CD14-positive monocyte (primary cell): ENCODE results near the gene NANOS3. TPM values are rescaled to one million over a fixed set of nuclear protein-coding genes. Genes with fewer than 3 reads are reported as not detected.

Experiments
- DNase-seq, 3 donors: peaks; one replicate each; pipeline ENCODE4 v3.0.0-alpha.2; 2011 to 2022
- H2AFZ ChIP-seq: 2 replicates; pipeline ENCODE4 v1.6.0; 2012; ENCODE audit warnings: mild to moderate bottlenecking, low read depth, low read length, inconsistent platforms; ENCODE audit not compliant: insufficient read depth, poor library complexity, severe bottlenecking
- H3K27ac ChIP-seq, 2 donors: 1 replicate in 1 of 2; 2 replicates in 1 of 2; pipeline ENCODE4 v1.5.1; 2012 to 2013; ENCODE audit warnings: low read length in 2 of 2, control low read depth in 1 of 2, inconsistent platforms in 1 of 2, low read depth in 1 of 2, mild to moderate bottlenecking in 1 of 2
- H3K27me3 ChIP-seq, 2 donors: one replicate each; pipeline versions ENCODE4 v1.6.0 to v1.6.1; 2011 to 2013; ENCODE audit warnings: low read length in 2 of 2; ENCODE audit not compliant: control insufficient read depth in 2 of 2, insufficient read depth in 2 of 2
- H3K36me3 ChIP-seq, 2 donors: replicated peaks in 1 of 2; 1 replicate in 1 of 2; 2 replicates in 1 of 2; pipeline versions ENCODE4 v1.5.1 to v1.6.1; 2012 to 2013; ENCODE audit warnings: low read length in 2 of 2, control low read depth in 1 of 2, inconsistent platforms in 1 of 2, mild to moderate bottlenecking in 1 of 2; ENCODE audit not compliant: insufficient read depth in 2 of 2, control insufficient read depth in 1 of 2
- H3K4me1 ChIP-seq, 2 donors: 1 replicate in 1 of 2; 2 replicates in 1 of 2; pipeline versions ENCODE4 v1.5.1 to v1.6.1; 2012 to 2013; ENCODE audit warnings: low read length in 2 of 2, control low read depth in 1 of 2, inconsistent platforms in 1 of 2, mild to moderate bottlenecking in 1 of 2, moderate library complexity in 1 of 2; ENCODE audit not compliant: insufficient read depth in 2 of 2, control insufficient read depth in 1 of 2
- H3K4me2 ChIP-seq: replicated peaks from 2 replicates; pipeline ENCODE3; 2012; ENCODE audit warnings: low read length, moderate library complexity, mild to moderate bottlenecking; ENCODE audit not compliant: poor library complexity, severe bottlenecking; ENCODE audit errors: extremely low read depth
- H3K4me3 ChIP-seq, 3 experiments: fragments of 200-600 bp in 1 of 3; sonication (generic) in 1 of 3; replicated peaks in 1 of 3; 1 replicate in 2 of 3; 2 replicates in 1 of 3; pipeline ENCODE4 v1.5.1; 2011 to 2013; ENCODE audit warnings: low read length in 3 of 3, mild to moderate bottlenecking in 3 of 3, control low read depth in 2 of 3, low read depth in 2 of 3, inconsistent platforms in 1 of 3, moderate library complexity in 1 of 3
- H3K79me2 ChIP-seq: 2 replicates; pipeline ENCODE4 v1.6.0; 2012; ENCODE audit warnings: mild to moderate bottlenecking, control low read depth, inconsistent platforms, low read length, moderate library complexity; ENCODE audit not compliant: insufficient read depth
- H3K9ac ChIP-seq: 2 replicates; pipeline ENCODE4 v1.6.0; 2017; ENCODE audit warnings: low read length, mild to moderate bottlenecking; ENCODE audit not compliant: insufficient read depth, poor library complexity, severe bottlenecking
- H3K9me3 ChIP-seq, 2 donors: replicated peaks in 1 of 2; 1 replicate in 1 of 2; 2 replicates in 1 of 2; pipeline versions ENCODE4 v1.5.1 to v1.6.1; 2012 to 2013; ENCODE audit warnings: low read length in 2 of 2, control low read depth in 1 of 2; ENCODE audit not compliant: control insufficient read depth in 1 of 2, insufficient read depth in 1 of 2
- H4K20me1 ChIP-seq: 2 replicates; pipeline ENCODE4 v1.6.0; 2012; ENCODE audit warnings: mild to moderate bottlenecking, low read length, control low read depth, moderate library complexity; ENCODE audit not compliant: insufficient read depth
- H3K27ac Mint-ChIP-seq, 7 donors: one replicate each; pipeline ENCODE4 v1.8.0; 2020; ENCODE audit warnings: mild to moderate bottlenecking in 7 of 7, mixed read lengths in 7 of 7, moderate library complexity in 6 of 7, inconsistent platforms in 2 of 7
- H3K27me3 Mint-ChIP-seq, 3 donors: one replicate each; pipeline ENCODE4 v1.8.0; 2021 to 2022; ENCODE audit warnings: low read depth in 3 of 3, mild to moderate bottlenecking in 3 of 3, mixed read lengths in 3 of 3, moderate library complexity in 3 of 3, inconsistent platforms in 1 of 3
- H3K36me3 Mint-ChIP-seq, 2 donors: one replicate each; pipeline ENCODE4 v1.8.0; 2020; ENCODE audit warnings: mixed read lengths in 2 of 2, inconsistent platforms in 1 of 2, mild to moderate bottlenecking in 1 of 2
- H3K4me1 Mint-ChIP-seq: one replicate; pipeline ENCODE4 v1.8.0; 2020; ENCODE audit warnings: mild to moderate bottlenecking, mixed read lengths
- H3K4me3 Mint-ChIP-seq, 2 donors: one replicate each; pipeline ENCODE4 v1.8.0; 2020; ENCODE audit warnings: mild to moderate bottlenecking in 2 of 2, mixed read lengths in 2 of 2, moderate library complexity in 1 of 2
- H3K9me3 Mint-ChIP-seq, 7 donors: one replicate each; pipeline ENCODE4 v1.8.0; 2020 to 2022; ENCODE audit warnings: mixed read lengths in 7 of 7, mild to moderate bottlenecking in 6 of 7, moderate library complexity in 6 of 7, inconsistent platforms in 2 of 7
- WGBS: methylation state at CpG from one replicate; pipeline ENCODE4 v1.1.5; 2013; ENCODE audit warnings: missing lambda C conversion rate; ENCODE audit not compliant: insufficient coverage; 5-methylcytosine and 5-hydroxymethylcytosine counted together
- intact Hi-C, 2 donors: fragments of 100-400 bp; cut with micrococcal nuclease; formaldehyde crosslinking; loops; one replicate each; pipeline versions ENCODE4 v1.15.0 to v1.15.1; 2023
- polyA plus RNA-seq, 3 donors: library from polyadenylated mRNA; depleted of rRNA in 1 of 3; unstranded in 2 of 3; stranded (reverse) in 1 of 3; fragments of 300-500 nt in 2 of 3; fragments of >200 nt in 1 of 3; fragmentation: Illumina TruSeq in 2 of 3; gene quantifications; 1 replicate in 2 of 3; 2 replicates in 1 of 3; pipeline ENCODE4 v1.2.3, GENCODE V29; 2012 to 2021
- TF ChIP-seq, protein P1 (sequence below): fragments of 200-600 bp; IDR thresholded peaks from one replicate; pipeline ENCODE4 v1.8.0; 2022; ENCODE audit warnings: antibody characterized with exemption, mild to moderate bottlenecking

The NANOS3 gene
- polyA plus RNA-seq, 3 donors = not detected

- Histone ChIP-seq H3K9me3 (peaks cover 0 to 11% of the 10 kb centered on the region in 2 donors), H2AFZ (no peak overlapping the region), H4K20me1 (no peaks in the 10 kb centered on the region), H3K4me2 (peak overlapping the region; percentile 20), H3K36me3 (no peaks in the 10 kb centered on the region), H3K27ac (no peak overlapping the region), H3K4me3 (peak overlapping the region in 1 of 3 experiments; percentile 26), H3K4me1 (peaks cover 27 to 47% of the 10 kb centered on the region in 2 donors), H3K27me3 (peaks cover 17 to 32% of the 10 kb centered on the region in 2 donors), H3K9ac (no peak overlapping the region), H3K79me2 (no peaks in the 10 kb centered on the region)
- TF ChIP-seq, protein P1, sequence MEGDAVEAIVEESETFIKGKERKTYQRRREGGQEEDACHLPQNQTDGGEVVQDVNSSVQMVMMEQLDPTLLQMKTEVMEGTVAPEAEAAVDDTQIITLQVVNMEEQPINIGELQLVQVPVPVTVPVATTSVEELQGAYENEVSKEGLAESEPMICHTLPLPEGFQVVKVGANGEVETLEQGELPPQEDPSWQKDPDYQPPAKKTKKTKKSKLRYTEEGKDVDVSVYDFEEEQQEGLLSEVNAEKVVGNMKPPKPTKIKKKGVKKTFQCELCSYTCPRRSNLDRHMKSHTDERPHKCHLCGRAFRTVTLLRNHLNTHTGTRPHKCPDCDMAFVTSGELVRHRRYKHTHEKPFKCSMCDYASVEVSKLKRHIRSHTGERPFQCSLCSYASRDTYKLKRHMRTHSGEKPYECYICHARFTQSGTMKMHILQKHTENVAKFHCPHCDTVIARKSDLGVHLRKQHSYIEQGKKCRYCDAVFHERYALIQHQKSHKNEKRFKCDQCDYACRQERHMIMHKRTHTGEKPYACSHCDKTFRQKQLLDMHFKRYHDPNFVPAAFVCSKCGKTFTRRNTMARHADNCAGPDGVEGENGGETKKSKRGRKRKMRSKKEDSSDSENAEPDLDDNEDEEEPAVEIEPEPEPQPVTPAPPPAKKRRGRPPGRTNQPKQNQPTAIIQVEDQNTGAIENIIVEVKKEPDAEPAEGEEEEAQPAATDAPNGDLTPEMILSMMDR = no peak
- 26% methylated on average over 10 of the region's 13 CpGs for WGBS
- Mint-ChIP-seq H3K27ac (peak overlapping the region in 3 of 7 donors; percentile 14 to 68 (median 39)), H3K36me3 (peaks cover 10 to 13% of the 10 kb centered on the region in 2 donors), H3K27me3 (peaks cover 34 to 55% (median 42%) of the 10 kb centered on the region in 3 donors), H3K9me3 (peaks cover 0 to 11% (median 7%) of the 10 kb centered on the region in 7 donors), H3K4me3 (peak overlapping the region; percentile 58 to 84), H3K4me1 (peaks cover 39% of the 10 kb centered on the region)
- DNase-seq = no peak
- intact Hi-C loops = loop anchor here (5.0 kb wide), 2 partner anchors 37 to 77 kb away; no protein-coding TSS in a partner anchor
Observed at GRCh38 chr19:13864046-13864666, 12.8 kb upstream of the NANOS3 start.

DNA sequence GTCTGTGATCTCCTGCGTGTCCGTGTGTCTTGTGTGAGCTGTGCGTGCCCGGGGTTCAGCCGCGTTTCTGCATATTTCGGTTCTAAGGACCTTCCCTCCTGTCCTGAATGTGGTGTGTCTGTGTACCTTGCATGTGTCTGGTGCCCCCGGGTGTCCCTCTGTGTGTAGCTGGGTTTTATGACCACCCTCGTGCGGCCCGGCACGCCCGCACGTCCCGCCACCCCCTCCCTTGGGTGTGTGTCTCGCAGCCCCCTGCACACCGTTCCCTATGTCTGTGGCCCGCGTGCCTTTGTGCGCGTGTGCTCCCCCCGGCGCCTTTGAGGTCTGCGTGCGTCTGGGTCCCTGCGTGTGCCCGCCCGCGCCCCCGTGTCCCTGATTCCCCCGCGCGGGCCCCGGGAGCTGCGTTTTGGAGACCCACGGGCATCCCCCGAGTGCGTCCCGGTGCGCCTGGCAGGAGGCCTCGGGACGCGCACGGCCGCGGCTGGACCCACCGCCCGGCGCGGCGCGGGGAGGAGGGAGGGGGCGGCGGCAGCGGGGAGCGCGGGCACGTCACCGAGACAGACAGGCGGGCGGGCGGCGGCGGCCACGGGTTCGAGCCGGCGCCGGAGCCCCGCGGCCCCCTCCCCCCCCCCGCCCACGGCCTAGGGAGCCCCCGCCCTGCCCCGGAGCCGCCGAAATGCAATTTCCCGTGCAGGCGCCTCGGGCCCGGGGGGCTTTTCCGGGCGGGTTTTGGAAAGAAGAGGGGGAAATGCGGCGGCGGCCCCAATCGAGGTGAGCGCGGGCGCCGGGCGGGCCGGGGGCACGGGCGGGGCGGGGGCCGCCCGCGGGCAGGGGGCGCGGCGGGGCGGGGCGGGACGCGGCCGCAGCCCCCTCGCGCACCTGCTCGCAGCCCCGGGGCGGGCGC is 12.0 kb upstream of the NANOS3 start:
- Histone ChIP-seq H3K27ac (no peak overlapping the region), H3K27me3 (peaks cover 17 to 32% of the 10 kb centered on the region in 2 donors), H3K4me1 (peaks cover 27 to 47% of the 10 kb centered on the region in 2 donors), H3K79me2 (no peaks in the 10 kb centered on the region), H3K36me3 (no peaks in the 10 kb centered on the region), H4K20me1 (no peaks in the 10 kb centered on the region), H2AFZ (no peak overlapping the region), H3K9ac (no peak overlapping the region), H3K4me2 (peak overlapping the region; percentile 74), H3K9me3 (peaks cover 0 to 11% of the 10 kb centered on the region in 2 donors), H3K4me3 (peak overlapping the region in 1 of 3 experiments; percentile 71)
- intact Hi-C loops = loop anchor here (5.0 kb wide), 3 partner anchors 38 to 83 kb away; no protein-coding TSS in a partner anchor
- Mint-ChIP-seq H3K27ac (peak overlapping the region in 1 of 7 donors; percentile 14), H3K36me3 (peaks cover 10 to 13% of the 10 kb centered on the region in 2 donors), H3K4me3 (peak overlapping the region; percentile 58 to 84), H3K9me3 (peaks cover 0 to 11% (median 7%) of the 10 kb centered on the region in 7 donors), H3K4me1 (peaks cover 35% of the 10 kb centered on the region), H3K27me3 (peaks cover 34 to 55% (median 42%) of the 10 kb centered on the region in 3 donors)
- TF ChIP-seq, protein P1 = no peak
- no peak for DNase-seq
- 3% methylated on average over 52 of the region's 113 CpGs for WGBS
